Panc1 (cell line): ENCODE data around the gene TMEM165. TPM values are rescaled to one million over a fixed set of nuclear protein-coding genes. Genes with fewer than 3 reads are reported as not detected.

Source experiments
- ATAC-seq: fragments of 200-7000 bp; cut with Tn5 transposase; 2 replicates; pipeline ENCODE4 v1.9.1; 2020; ENCODE audit warnings: mild to moderate bottlenecking, moderate library complexity
- BruUV-seq: library from RNA; stranded (reverse); fragments of 400-500 nt; replicated peaks from 2 replicates; lab custom pipeline; 2021; lab: Mats Ljungman, UMichigan
- CTCF ChIA-PET: fragments of 300-600 bp; sonication (Branson Sonifier 250); formaldehyde crosslinking; loops from one replicate; lab custom pipeline; 2022; ENCODE audit warnings: antibody characterized with exemption; lab: Charles Lee
- POLR2A ChIA-PET: fragments of 300-600 bp; sonication (Branson Sonifier 250); formaldehyde crosslinking; loops from one replicate; lab custom pipeline; 2022; ENCODE audit warnings: antibody characterized with exemption; lab: Charles Lee
- DNase-seq: peaks from one replicate; pipeline ENCODE4 v3.0.0-alpha.2; 2010; ENCODE audit warnings: low read depth, low spot score
- H3K27ac ChIP-seq: 2 replicates; pipeline ENCODE4 v1.5.1; 2011; ENCODE audit warnings: mild to moderate bottlenecking, low read length, inconsistent platforms
- H3K27me3 ChIP-seq: fragments of 200-500 bp; sonication (Bioruptor generic); 2 replicates; pipeline ENCODE4 v1.6.0; 2014; ENCODE audit warnings: low read length, inconsistent platforms; ENCODE audit not compliant: control insufficient read depth, insufficient read depth
- H3K36me3 ChIP-seq: fragments of 200-500 bp; sonication (Bioruptor generic); 2 replicates; pipeline ENCODE4 v1.5.1; 2014; ENCODE audit warnings: inconsistent platforms, mild to moderate bottlenecking, low read length, moderate library complexity; ENCODE audit not compliant: control insufficient read depth, insufficient read depth
- H3K4me1 ChIP-seq: 2 replicates; pipeline ENCODE4 v1.5.1; 2011; ENCODE audit warnings: inconsistent platforms, mild to moderate bottlenecking, low read length, moderate library complexity; ENCODE audit not compliant: control insufficient read depth, insufficient read depth
- H3K4me3 ChIP-seq, 2 experiments: 2 replicates each; pipeline ENCODE4 v1.5.1; 2011 to 2012; ENCODE audit warnings: low read depth in 2 of 2, low read length in 2 of 2, mild to moderate bottlenecking in 2 of 2, inconsistent platforms in 1 of 2, moderate library complexity in 1 of 2
- H3K9me3 ChIP-seq: fragments of 200-500 bp; sonication (Bioruptor generic); 2 replicates; pipeline ENCODE4 v1.5.1; 2014; ENCODE audit warnings: low read depth, mild to moderate bottlenecking, inconsistent platforms, low read length, moderate library complexity; ENCODE audit not compliant: control insufficient read depth, insufficient read depth
- CTCF ChIP-seq: fragments of 450-650 bp; IDR thresholded peaks from 2 replicates; pipeline ENCODE4 v1.5.1; 2017; ENCODE audit warnings: mild to moderate bottlenecking
- POLR2AphosphoS5 ChIP-seq: IDR thresholded peaks from 2 replicates; pipeline ENCODE4 v1.6.1; 2012; ENCODE audit warnings: mild to moderate bottlenecking, low read depth, low read length, moderate library complexity
- REST ChIP-seq, 2 experiments: IDR thresholded peaks; 2 replicates each; pipeline ENCODE4 v1.6.1; 2011 to 2012; ENCODE audit warnings: low read depth in 2 of 2, control low read depth in 1 of 2, low read length in 1 of 2, mild to moderate bottlenecking in 1 of 2, moderate library complexity in 1 of 2; ENCODE audit not compliant: insufficient read depth in 1 of 2
- SIN3A ChIP-seq: IDR thresholded peaks from 2 replicates; pipeline ENCODE4 v1.6.1; 2012; ENCODE audit warnings: low read depth, mild to moderate bottlenecking, low read length, moderate library complexity, borderline replicate concordance; ENCODE audit not compliant: insufficient read depth
- TCF7L2 ChIP-seq: IDR thresholded peaks from 2 replicates; pipeline ENCODE4 v1.6.1; 2011; ENCODE audit warnings: mild to moderate bottlenecking, low read depth, low read length, inconsistent platforms
- in situ Hi-C: cut with HindIII; loops from 2 replicates; pipeline ENCODE4 v1.10.0; 2016; ENCODE audit warnings: low sequenced_read_pairs, low pct_unique_long_range_greater_than_20kb
- intact Hi-C: fragments of 100-400 bp; cut with micrococcal nuclease; formaldehyde crosslinking; loops from one replicate; pipeline ENCODE4 v1.10.0; 2022; ENCODE audit not compliant: unreplicated experiment
- total RNA-seq: library from RNA; stranded (reverse); gene quantifications from one replicate; pipeline ENCODE4 v1.2.1, GENCODE V29; 2021; ENCODE audit not compliant: unreplicated experiment

TMEM165 gene
- total RNA-seq, 1 experiment from 2014 or later, result 54.6 TPM

- Histone ChIP-seq H3K27ac (no peak overlapping the region), H3K4me1 (no peaks in the 10 kb centered on the region), H3K36me3 (no peaks in the 10 kb centered on the region), H3K27me3 (no peaks in the 10 kb centered on the region), H3K4me3 (no peak overlapping the region), H3K9me3 (no peaks in the 10 kb centered on the region)
- ATAC-seq (no peak), DNase-seq (no peak)
- POLR2A ChIA-PET, result no interaction called here
- CTCF ChIA-PET, result no interaction called here
- in situ Hi-C loops (no loop called here), intact Hi-C loops (no loop called here)
- TSS peak; percentile 64 for BruUV-seq
- TF ChIP-seq SIN3A (no peak), CTCF (no peak), POLR2AphosphoS5 (no peak), REST (IDR thresholded peaks at IDR 0.05; ENCODE audit: insufficient read depth in 1 of 2, low read depth in 2 of 2, low read length in 1 of 2) (no peak), TCF7L2 (no peak)
These were observed 25.8 kb upstream of the TMEM165 start for GRCh38 chr4:55369968-55370367.

GRCh38 chr4:55372259-55372658 is 23.5 kb upstream of the TMEM165 start:
- H3K27ac ChIP-seq, result no peak overlapping the region
- CTCF ChIA-PET, result no interaction called here
- H3K4me1 ChIP-seq, result no peaks in the 10 kb centered on the region
- H3K36me3 ChIP-seq, result no peaks in the 10 kb centered on the region
- DNase-seq (no peak), ATAC-seq (no peak)
- intact Hi-C loops, result no loop called here
- BruUV-seq, result no TSS peak
- POLR2A ChIA-PET, result no interaction called here
- no peaks in the 10 kb centered on the region for H3K27me3 ChIP-seq
- in situ Hi-C loops, result no loop called here
- TF ChIP-seq REST (IDR thresholded peaks at IDR 0.05; ENCODE audit: insufficient read depth in 1 of 2, low read depth in 2 of 2, low read length in 1 of 2) (no peak), TCF7L2 (no peak), SIN3A (no peak), POLR2AphosphoS5 (no peak), CTCF (no peak)
- H3K9me3 ChIP-seq, result no peaks in the 10 kb centered on the region
- no peak overlapping the region for H3K4me3 ChIP-seq
